Mammary epithelial cell (primary cell): ENCODE results near the gene RNF4.
"Not testable (repeated sequence)": the region's sequence is repeated elsewhere in the genome, so short reads cannot be mapped to it uniquely, and the experiment has no call there.

ENCODE experiments used
- EZH2 ChIP-seq: IDR thresholded peaks from 2 replicates; pipeline ENCODE4 v1.6.1; 2012; ENCODE audit warnings: low read length, inconsistent platforms, borderline replicate concordance
- TF ChIP-seq, protein P1 (sequence below), 2 donors: IDR thresholded peaks in 1 of 2; conservative IDR thresholded peaks in 1 of 2; 2 replicates each; pipeline ENCODE4 v1.5.1; 2011 to 2012; ENCODE audit warnings: inconsistent platforms in 2 of 2, low read length in 2 of 2, mild to moderate bottlenecking in 2 of 2, control low read depth in 1 of 2, low read depth in 1 of 2; ENCODE audit not compliant: insufficient read depth in 1 of 2; ENCODE audit errors: extremely low read depth in 1 of 2

DNA sequence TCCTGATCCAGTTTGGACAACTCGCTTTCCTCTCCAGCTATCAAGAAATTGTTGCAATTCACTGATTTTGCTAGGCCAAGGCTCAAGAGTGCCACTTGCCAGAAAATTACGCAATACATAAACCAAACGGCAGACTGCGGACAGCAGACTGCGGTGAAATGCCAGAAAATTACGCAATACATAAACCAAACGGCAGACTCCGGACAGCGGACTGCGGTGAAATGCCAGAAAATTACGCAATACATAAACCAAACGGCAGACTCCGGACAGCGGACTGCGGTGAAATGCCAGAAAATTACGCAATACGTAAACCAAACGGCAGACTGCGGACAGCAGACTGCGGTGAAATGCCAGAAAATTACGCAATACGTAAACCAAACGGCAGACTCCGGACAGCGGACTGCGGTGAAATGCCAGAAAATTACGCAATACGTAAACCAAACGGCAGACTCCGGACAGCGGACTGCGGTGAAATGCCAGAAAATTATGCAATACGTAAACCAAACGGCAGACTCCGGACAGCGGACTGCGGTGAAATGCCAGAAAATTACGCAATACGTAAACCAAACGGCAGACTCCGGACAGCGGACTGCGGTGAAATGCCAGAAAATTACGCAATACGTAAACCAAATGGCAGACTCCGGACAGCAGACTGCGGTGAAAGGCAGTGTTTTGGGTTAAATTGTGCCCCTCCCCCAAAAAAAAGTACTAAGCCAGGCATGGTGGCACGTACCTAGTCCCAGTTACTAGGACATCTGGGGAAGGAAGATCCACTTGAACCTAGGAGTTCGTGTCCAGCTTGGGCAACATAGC is 38.8 kb upstream of the RNF4 start:
- TF ChIP-seq, protein P1, sequence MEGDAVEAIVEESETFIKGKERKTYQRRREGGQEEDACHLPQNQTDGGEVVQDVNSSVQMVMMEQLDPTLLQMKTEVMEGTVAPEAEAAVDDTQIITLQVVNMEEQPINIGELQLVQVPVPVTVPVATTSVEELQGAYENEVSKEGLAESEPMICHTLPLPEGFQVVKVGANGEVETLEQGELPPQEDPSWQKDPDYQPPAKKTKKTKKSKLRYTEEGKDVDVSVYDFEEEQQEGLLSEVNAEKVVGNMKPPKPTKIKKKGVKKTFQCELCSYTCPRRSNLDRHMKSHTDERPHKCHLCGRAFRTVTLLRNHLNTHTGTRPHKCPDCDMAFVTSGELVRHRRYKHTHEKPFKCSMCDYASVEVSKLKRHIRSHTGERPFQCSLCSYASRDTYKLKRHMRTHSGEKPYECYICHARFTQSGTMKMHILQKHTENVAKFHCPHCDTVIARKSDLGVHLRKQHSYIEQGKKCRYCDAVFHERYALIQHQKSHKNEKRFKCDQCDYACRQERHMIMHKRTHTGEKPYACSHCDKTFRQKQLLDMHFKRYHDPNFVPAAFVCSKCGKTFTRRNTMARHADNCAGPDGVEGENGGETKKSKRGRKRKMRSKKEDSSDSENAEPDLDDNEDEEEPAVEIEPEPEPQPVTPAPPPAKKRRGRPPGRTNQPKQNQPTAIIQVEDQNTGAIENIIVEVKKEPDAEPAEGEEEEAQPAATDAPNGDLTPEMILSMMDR (conservative IDR thresholded peaks at IDR 0.05 in 1 of 2, IDR thresholded peaks at IDR 0.05 in 1 of 2; ENCODE audit: extremely low read depth in 1 of 2, insufficient read depth in 1 of 2, low read depth in 1 of 2, low read length in 2 of 2) = not testable (repeated sequence)
- TF ChIP-seq EZH2 = not testable (repeated sequence)
